Activated naive CD8-positive, alpha-beta T cell treated with anti-CD3 and anti-CD28 coated beads for 36 hours (primary cell): ENCODE measurements around the gene MFSD6L. TPM values are rescaled to one million over a fixed set of nuclear protein-coding genes. Genes with fewer than 3 reads are reported as not detected.
"Not testable (repeated sequence)": the region's sequence is repeated elsewhere in the genome, so short reads cannot be mapped to it uniquely, and the experiment has no call there.

Source experiments
- DNase-seq: peaks from one replicate; pipeline ENCODE4 v3.0.0; 2021
- H3K27ac Mint-ChIP-seq: one replicate; pipeline ENCODE4 v1.8.0; 2022; ENCODE audit warnings: mild to moderate bottlenecking, moderate library complexity, mixed read lengths
- H3K27me3 Mint-ChIP-seq: one replicate; pipeline ENCODE4 v1.8.0; 2022; ENCODE audit warnings: mild to moderate bottlenecking, mixed read lengths
- H3K36me3 Mint-ChIP-seq: one replicate; pipeline ENCODE4 v1.8.0; 2021; ENCODE audit warnings: mild to moderate bottlenecking, mixed read lengths
- H3K4me1 Mint-ChIP-seq: one replicate; pipeline ENCODE4 v1.8.0; 2021; ENCODE audit warnings: mixed read lengths
- H3K4me3 Mint-ChIP-seq: one replicate; pipeline ENCODE4 v1.8.0; 2022; ENCODE audit warnings: mild to moderate bottlenecking, moderate library complexity, mixed read lengths
- H3K9me3 Mint-ChIP-seq: one replicate; pipeline ENCODE4 v1.8.0; 2022; ENCODE audit warnings: mixed read lengths
- total RNA-seq, 2 experiments: library from RNA; stranded (reverse); gene quantifications; one replicate each; pipeline ENCODE4 v1.2.3, GENCODE V29; 2021

The MFSD6L gene
- total RNA-seq, 2 experiments from 2014 or later: not detected

- Mint-ChIP-seq H3K4me3 (no peak overlapping the region), H3K36me3 (peaks cover 12% of the 10 kb centered on the region), H3K27me3 (no peaks in the 10 kb centered on the region), H3K27ac (peak overlapping the region; percentile 5), H3K9me3 (peaks cover 14% of the 10 kb centered on the region), H3K4me1 (peaks cover 2% of the 10 kb centered on the region)
- no peak for DNase-seq
Observed at GRCh38 chr17:8806926-8807550, 7.9 kb upstream of the MFSD6L start.

GRCh38 chr17:8806253-8806925 is 7.2 kb upstream of the MFSD6L start:
- H3K4me1 Mint-ChIP-seq: peaks cover 2% of the 10 kb centered on the region
- peaks cover 5% of the 10 kb centered on the region for H3K36me3 Mint-ChIP-seq
- no peak overlapping the region for H3K4me3 Mint-ChIP-seq
- peaks cover 8% of the 10 kb centered on the region for H3K9me3 Mint-ChIP-seq
- DNase-seq: no peak
- peak overlapping the region; percentile 3 for H3K27ac Mint-ChIP-seq
- no peaks in the 10 kb centered on the region for H3K27me3 Mint-ChIP-seq

GRCh38 chr17:8805396-8805795 is 6.2 kb upstream of the MFSD6L start:
- not testable (repeated sequence) for DNase-seq, H3K27ac Mint-ChIP-seq, H3K27me3 Mint-ChIP-seq, H3K4me3 Mint-ChIP-seq, H3K36me3 Mint-ChIP-seq, H3K9me3 Mint-ChIP-seq, H3K4me1 Mint-ChIP-seq

- Mint-ChIP-seq H3K4me3 (no peak overlapping the region), H3K4me1 (peaks cover 2% of the 10 kb centered on the region), H3K36me3 (no peaks in the 10 kb centered on the region), H3K27ac (no peak overlapping the region), H3K27me3 (no peaks in the 10 kb centered on the region), H3K9me3 (no peaks in the 10 kb centered on the region)
- DNase-seq: no peak
Observed at GRCh38 chr17:8803531-8804420, 4.6 kb upstream of the MFSD6L start.

- no peak for DNase-seq
- Mint-ChIP-seq H3K4me3 (no peak overlapping the region), H3K27me3 (no peaks in the 10 kb centered on the region), H3K36me3 (no peaks in the 10 kb centered on the region), H3K4me1 (peaks cover under 1% of the 10 kb centered on the region), H3K27ac (no peak overlapping the region), H3K9me3 (no peaks in the 10 kb centered on the region)
Observed at GRCh38 chr17:8801135-8801840, 2.1 kb upstream of the MFSD6L start.

- no peaks in the 10 kb centered on the region for H3K36me3 Mint-ChIP-seq
- no peak overlapping the region for H3K4me3 Mint-ChIP-seq
- H3K27ac Mint-ChIP-seq: no peak overlapping the region
- H3K9me3 Mint-ChIP-seq: no peaks in the 10 kb centered on the region
- no peaks in the 10 kb centered on the region for H3K27me3 Mint-ChIP-seq
- DNase-seq: no peak
- no peaks in the 10 kb centered on the region for H3K4me1 Mint-ChIP-seq
Observed at GRCh38 chr17:8800656-8801055, 1.5 kb upstream of the MFSD6L start.

- DNase-seq: no peak
Observed at GRCh38 chr17:8799570-8800212, 526 bp upstream of the MFSD6L start.

GRCh38 chr17:8798176-8798845 is 854 bp downstream of the MFSD6L start:
- Mint-ChIP-seq H3K27me3 (no peaks in the 10 kb centered on the region), H3K27ac (no peak overlapping the region), H3K36me3 (no peaks in the 10 kb centered on the region), H3K4me3 (no peak overlapping the region), H3K4me1 (no peaks in the 10 kb centered on the region), H3K9me3 (no peaks in the 10 kb centered on the region)
- no peak for DNase-seq

More at GRCh38 chr17:8799570-8800212, 526 bp upstream of the MFSD6L start:
- Mint-ChIP-seq H3K27ac (no peak overlapping the region), H3K27me3 (no peaks in the 10 kb centered on the region), H3K4me3 (no peak overlapping the region), H3K9me3 (no peaks in the 10 kb centered on the region), H3K4me1 (no peaks in the 10 kb centered on the region), H3K36me3 (no peaks in the 10 kb centered on the region)

GRCh38 chr17:8797621-8798175 is 1.5 kb downstream of the MFSD6L start:
- Mint-ChIP-seq H3K4me3 (no peak overlapping the region), H3K9me3 (no peaks in the 10 kb centered on the region), H3K27ac (no peak overlapping the region)

GRCh38 chr17:8794636-8795035 is 4.5 kb downstream of the MFSD6L start:
- H3K36me3 Mint-ChIP-seq: no peaks in the 10 kb centered on the region
- peaks cover 8% of the 10 kb centered on the region for H3K9me3 Mint-ChIP-seq
- DNase-seq: no peak
- peaks cover 5% of the 10 kb centered on the region for H3K4me1 Mint-ChIP-seq
- no peaks in the 10 kb centered on the region for H3K27me3 Mint-ChIP-seq
- H3K4me3 Mint-ChIP-seq: no peak overlapping the region
- no peak overlapping the region for H3K27ac Mint-ChIP-seq

More at GRCh38 chr17:8797621-8798175, 1.5 kb downstream of the MFSD6L start:
- Mint-ChIP-seq H3K27me3 (no peaks in the 10 kb centered on the region), H3K36me3 (no peaks in the 10 kb centered on the region), H3K4me1 (no peaks in the 10 kb centered on the region)
- no peak for DNase-seq

GRCh38 chr17:8793649-8794048 is 5.5 kb downstream of the MFSD6L start:
- Mint-ChIP-seq H3K9me3 (peaks cover 8% of the 10 kb centered on the region), H3K27me3 (no peaks in the 10 kb centered on the region), H3K4me1 (peaks cover 5% of the 10 kb centered on the region), H3K36me3 (no peaks in the 10 kb centered on the region), H3K27ac (no peak overlapping the region), H3K4me3 (no peak overlapping the region)
- DNase-seq: no peak

- no peak for DNase-seq
- no peaks in the 10 kb centered on the region for H3K27me3 Mint-ChIP-seq
- no peaks in the 10 kb centered on the region for H3K36me3 Mint-ChIP-seq
- no peak overlapping the region for H3K4me3 Mint-ChIP-seq
- peaks cover 8% of the 10 kb centered on the region for H3K9me3 Mint-ChIP-seq
- peaks cover 5% of the 10 kb centered on the region for H3K4me1 Mint-ChIP-seq
- H3K27ac Mint-ChIP-seq: no peak overlapping the region
Observed at GRCh38 chr17:8792646-8793045, 6.5 kb downstream of the MFSD6L start.

GRCh38 chr17:8791910-8792270 is 7.3 kb downstream of the MFSD6L start:
- Mint-ChIP-seq H3K27me3 (no peaks in the 10 kb centered on the region), H3K9me3 (peaks cover 8% of the 10 kb centered on the region), H3K27ac (no peak overlapping the region), H3K4me1 (peaks cover 5% of the 10 kb centered on the region), H3K4me3 (no peak overlapping the region), H3K36me3 (no peaks in the 10 kb centered on the region)
- DNase-seq: no peak
